ENCODE results near the gene TINAGL1.
A peak's percentile ranks its signal among the peaks of the same experiment; 100 is the strongest.

TINAGL1 gene

GRCh38 chr1:31568895-31569595, 7.3 kb upstream of the TINAGL1 start:
- no peak for DNase-seq

DNA sequence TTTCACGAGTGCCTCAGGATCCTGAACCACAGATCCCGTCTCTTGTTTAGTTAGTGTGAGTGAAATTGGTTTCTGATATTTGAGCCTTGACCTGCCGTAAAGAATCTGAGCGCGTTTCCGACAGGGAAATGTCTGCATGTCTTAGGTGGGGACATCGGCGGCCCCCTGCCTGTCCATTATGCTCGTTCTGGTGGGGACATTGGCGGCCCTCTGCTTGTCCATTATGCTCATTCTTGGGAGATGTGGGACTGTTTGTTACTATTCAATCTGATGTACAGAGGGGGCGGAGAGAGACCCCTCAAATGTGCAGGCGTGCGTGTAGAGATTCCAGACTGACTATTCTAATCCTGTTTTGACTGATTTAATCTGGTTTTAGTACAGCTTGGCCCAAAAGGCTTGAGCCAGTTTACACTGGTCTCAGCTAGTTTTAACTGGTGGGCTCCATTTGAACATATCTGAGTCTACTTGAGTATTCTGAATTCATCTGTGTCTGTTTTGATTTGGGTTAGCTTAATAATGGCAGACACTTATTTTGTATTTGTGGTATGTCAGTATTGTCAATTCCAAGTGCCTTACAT, 6.6 kb upstream of the TINAGL1 start:
- DNase-seq = no peak

DNA sequence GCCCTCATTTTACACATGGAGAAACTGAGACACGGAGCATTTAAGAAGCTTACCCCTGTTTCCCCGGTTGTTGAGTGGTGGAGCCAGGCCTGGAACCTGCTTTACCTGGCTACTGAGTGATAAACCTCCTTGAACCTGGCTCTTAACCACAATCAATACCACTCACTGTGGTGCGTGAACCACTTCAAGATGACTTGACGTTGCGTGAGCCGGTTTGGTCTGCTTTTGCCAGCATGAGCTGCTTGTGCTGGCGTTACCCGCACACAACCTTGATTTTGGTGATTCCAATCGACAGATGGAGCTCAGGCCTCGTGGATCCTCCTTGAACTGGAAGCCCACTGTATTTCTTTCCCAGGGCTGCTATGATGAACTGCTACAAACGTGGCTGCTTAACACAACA, 6.1 kb upstream of the TINAGL1 start:
- no peak for DNase-seq

GRCh38 chr1:31570906-31571305, 5.4 kb upstream of the TINAGL1 start:
- DNase-seq = no peak

DNA sequence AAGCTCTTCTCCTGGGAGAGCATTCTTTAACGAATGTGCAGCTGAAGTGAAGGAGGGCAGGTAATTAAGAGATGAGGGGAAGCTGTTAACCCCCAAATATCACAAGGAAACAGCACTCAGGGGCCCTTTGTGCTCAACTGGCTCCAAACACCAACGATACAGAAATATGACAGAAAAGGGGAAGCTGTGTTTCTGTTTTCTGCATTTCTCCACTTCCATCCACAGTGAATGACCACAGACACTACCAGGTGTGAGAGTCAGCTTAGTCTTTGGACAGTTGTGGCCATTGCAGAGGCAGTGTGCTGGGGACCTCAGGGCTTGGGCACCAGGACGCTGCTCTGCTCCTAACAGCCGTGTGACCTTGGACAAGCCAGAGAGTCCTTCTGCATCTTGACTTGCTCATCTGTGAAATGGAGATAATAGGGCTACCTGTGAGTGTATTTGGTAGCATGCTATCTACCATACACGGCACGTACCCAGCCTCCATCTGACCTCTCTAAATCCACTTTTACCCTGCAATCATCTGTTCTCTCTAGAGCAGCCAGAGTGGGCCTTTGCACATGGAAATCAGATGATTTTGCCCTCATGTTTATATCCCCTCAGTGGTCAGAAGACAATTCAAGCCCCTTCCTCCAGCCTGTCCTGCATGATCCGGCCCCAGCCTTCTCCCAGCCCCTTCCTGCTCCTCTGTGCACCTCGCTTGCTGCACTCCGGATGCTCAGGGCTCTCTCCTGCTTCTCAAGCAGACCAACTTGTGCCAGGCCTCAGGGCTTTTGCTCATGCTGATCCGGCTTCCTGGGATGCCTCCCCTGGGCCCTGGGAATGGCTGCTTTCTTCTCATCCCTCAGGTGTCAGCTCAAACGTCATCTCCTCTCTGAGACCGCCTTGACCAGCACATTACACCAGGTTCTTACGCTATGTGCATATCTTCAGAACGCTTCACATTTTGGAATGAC, 4.7 kb upstream of the TINAGL1 start:
- no peak for DNase-seq

DNA sequence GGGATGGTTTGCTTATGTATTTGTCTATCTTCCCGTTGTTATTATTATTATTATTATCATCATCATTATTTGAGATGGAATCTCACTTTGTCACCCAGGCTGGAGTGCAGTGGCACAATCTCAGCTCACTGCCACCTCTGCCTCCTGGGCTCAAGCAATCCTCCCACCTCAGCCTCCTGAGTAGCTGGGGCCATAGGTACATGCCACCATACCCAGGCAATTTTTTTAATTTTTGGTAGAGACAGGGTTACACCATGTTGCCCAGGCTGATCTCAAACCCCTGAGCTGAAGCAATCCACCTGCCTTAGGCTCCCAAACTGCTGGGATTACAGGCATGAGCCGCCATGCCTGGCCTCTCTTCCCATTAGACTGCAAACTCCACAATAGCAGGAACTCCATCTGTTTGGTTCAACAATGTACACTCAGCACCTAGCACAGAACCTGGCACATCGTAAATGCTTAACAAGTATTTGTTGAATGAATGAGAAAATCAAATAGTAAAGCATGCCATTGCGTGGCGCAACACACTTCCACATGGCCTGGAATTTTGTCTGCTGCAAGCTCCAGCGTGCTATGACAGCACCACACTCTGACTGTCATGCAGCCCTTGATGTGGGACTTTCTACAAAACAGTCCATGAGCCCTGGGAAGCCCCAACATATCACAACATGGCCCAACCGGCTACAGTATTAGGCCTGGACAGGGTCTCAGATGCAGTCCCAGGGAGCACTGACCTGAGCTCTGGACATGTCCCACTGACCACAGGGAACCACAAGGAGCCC, 3.8 kb upstream of the TINAGL1 start:
- no peak for DNase-seq

GRCh38 chr1:31573261-31573660, 3.1 kb upstream of the TINAGL1 start:
- DNase-seq = no peak

DNA sequence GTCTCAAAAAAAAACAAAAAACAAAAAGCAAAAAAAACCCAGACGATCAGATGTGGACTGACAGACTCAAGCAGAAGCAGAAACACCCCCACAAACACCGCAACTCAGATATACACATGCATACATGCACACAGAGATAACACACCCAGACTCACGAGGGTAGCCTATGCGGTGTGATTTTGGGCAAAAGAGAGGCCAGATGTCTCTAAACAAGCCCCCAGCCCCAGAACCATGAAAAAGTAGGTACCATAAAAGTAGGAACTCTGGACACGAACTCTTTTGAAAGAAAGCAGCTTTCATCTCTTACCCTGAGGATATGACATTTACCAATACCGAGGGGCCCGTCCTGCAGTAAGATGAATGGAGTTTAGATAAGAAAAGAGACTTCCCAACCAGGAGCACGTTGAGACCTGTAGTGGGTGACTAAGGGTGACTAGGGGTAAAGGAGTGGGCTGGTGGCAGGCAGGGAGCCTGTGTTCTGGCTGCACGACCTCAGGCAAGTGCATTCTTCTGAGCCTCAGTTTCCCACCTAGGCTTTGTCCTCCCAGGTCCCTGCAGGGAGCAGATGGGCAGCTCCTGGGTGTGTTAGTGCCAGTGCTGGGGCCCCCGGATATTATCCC, 1.5 kb upstream of the TINAGL1 start:
- no peak for DNase-seq

GRCh38 chr1:31575369-31576140, 760 bp upstream of the TINAGL1 start:
- no peak for DNase-seq

- no peak for DNase-seq
These were observed 584 bp downstream of the TINAGL1 start for GRCh38 chr1:31576743-31577455.

DNA sequence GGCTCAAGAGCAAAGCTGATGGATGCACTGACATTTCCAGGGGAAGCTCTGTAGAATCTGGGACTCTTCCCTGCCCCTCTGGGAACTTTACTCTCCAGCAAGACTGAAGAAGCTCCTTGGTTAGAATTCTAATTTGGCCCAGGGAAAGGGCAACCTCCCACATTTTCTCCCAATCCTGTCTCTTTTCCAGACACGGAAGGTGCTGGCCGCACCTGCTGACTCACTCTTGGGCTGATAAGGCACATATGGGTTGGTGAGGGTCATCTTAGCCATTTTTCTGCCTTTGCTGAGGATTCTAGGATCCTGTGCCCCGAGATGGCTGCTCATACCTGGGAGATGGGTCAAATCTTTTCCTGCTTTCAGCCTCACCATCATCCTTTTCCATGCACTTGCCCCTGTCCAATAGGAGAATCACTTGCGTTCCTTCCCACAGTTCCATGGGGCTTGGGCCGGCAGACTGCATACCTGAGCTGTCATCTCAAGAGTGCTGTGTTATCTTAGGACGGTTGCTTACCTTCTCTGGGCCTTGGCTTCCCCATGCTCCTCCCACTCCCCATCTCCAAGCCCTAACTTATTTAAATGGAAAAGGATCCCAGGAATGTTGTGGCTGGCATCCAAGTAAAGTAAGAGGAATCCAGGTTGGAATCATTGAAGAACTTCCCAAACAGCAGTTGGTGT, 1.3 kb downstream of the TINAGL1 start:
- no peak for DNase-seq

DNA sequence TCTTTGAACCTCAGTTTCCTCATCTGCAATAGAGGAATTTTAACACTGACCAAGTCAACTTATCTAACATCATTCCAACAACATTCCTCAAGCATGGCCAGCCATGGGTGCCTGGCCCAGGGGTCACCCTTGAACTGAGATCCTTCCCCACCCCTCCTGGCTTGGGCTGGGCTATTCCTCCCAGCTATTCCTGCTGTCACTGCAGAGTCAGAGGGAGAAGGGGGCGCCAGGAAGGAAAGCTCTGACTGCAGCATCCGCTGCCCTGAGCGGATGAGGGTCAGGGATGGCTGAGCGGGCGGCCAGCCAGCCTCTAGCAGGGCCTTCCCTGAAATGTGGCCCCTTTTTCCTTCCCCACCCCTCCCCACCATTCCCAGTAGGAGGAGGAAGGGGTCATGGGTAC, 3.1 kb downstream of the TINAGL1 start:
- no peak for DNase-seq

DNA sequence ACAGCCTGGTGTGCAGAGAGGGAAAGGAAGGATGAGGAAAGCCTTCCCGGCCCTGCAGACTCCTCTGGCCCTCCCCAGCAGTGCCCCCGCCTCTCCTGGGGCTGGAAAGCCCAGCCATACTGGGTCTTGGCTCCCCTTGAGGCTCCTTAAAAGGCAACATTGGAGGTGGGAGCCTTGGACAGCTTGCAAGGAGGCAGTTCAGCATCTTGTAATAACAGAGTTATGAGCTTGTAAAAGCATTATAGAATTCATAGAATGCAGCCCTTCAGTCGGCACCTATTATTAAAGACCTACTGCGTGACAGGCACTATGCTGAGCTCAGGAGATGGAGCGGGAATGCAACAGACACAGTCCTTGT, 4.2 kb downstream of the TINAGL1 start:
- peak; percentile 49 for DNase-seq

- no peak for DNase-seq
These were observed 4.7 kb downstream of the TINAGL1 start for GRCh38 chr1:31580891-31581603.

DNA sequence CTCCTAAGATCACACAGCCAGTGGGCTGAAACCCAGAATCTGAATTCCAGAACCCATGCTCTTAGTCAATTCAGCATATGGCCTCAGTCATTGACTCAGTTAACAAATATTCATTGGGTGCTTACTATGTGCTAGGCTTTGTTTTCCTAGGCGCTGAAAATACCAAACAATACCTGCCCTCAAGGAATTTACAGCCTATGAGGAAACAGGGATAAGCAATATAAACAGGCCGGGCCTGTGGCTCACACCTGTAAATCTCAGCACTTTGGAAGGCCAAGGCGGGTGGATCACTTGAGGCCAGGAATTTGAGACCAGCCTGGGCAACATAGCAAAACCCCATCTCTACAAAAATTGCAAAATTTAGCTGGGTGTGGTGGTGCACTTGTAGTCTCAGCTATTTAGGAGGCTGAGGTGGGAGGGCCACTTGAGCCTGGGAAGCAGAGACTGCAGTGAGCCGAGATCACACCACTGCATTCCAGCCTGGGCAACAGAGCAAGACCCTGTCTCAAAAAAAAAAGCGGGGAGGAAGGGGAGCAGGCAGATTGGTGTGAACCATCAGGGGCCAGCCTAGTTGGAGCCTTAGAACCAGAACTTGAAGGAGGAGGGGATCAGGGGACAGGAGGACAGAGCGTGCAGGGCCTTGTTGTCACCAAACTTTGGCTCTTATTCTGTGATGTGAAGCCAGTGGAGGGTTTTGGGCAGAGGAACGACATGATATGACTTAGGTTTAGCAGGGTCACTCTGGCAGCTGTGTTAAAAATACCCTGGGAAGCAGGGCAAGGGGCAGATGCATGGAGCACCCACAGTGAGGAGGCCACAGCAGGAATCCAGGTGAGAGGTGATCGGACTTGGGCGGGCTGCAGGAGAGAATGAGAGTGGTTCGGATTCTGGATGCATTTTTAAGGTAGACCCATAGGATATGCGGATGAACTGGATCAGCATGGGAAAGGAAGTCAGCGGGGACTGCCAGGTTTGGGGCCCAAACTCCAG, 5.8 kb downstream of the TINAGL1 start:
- no peak for DNase-seq

GRCh38 chr1:31583082-31583994, 7.0 kb downstream of the TINAGL1 start:
- no peak for DNase-seq

Measured in NCI-H2227 treated with DMSO at 0.1 percent for 48 hours (cell line).